SK-N-MC (cell line): Measurements from ENCODE around the gene SRCIN1.

Experiments used
- EZH2 ChIP-seq: fragments of 200-600 bp; sonication (generic); IDR thresholded peaks from one replicate; pipeline ENCODE4 v1.6.1; 2017; ENCODE audit warnings: antibody characterized with exemption
- FOXP2 ChIP-seq: optimal IDR thresholded peaks from 2 replicates; pipeline ENCODE3; 2011; ENCODE audit warnings: mild to moderate bottlenecking, moderate library complexity; ENCODE audit not compliant: insufficient read depth; ENCODE audit errors: extremely low read length, control extremely low read depth
- POLR2AphosphoS5 ChIP-seq: IDR thresholded peaks from 2 replicates; pipeline ENCODE4 v1.6.1; 2012; ENCODE audit warnings: mild to moderate bottlenecking, low read depth, low read length, borderline replicate concordance

GRCh38 chr17:38637951-38638350 is 32.2 kb upstream of the SRCIN1 start:
- no peak for TF ChIP-seq POLR2AphosphoS5
- no peak for TF ChIP-seq EZH2
- TF ChIP-seq FOXP2: no peak
